ENCODE measurements around the gene RHBDL1. TPM values are rescaled to one million over a fixed set of nuclear protein-coding genes. Genes with fewer than 3 reads are reported as not detected.

The RHBDL1 gene
- total and polyA plus RNA-seq, 2 donors (not counting 3 experiments of a cell fraction or from before 2014, with no cell fraction given) = 1.1 to 1.8 TPM

GRCh38 chr16:651844-652243 is 23.6 kb upstream of the RHBDL1 start:
- FAIRE-seq = no peak
- Histone ChIP-seq H3K9me1 (replicated peaks; ENCODE audit: control insufficient read depth, extremely low read depth, insufficient read depth, low read length) (no peaks in the 10 kb centered on the region), H4K20me1 (replicated peaks; ENCODE audit: control insufficient read depth, extremely low read depth, insufficient read depth, low read length) (no peaks in the 10 kb centered on the region), H3K9ac (replicated peaks; ENCODE audit: extremely low read depth, insufficient read depth, low read length) (no peak overlapping the region), H3K36me3 (ENCODE audit: control insufficient read depth in 2 of 2, extremely low read depth in 1 of 2, insufficient read depth in 2 of 2, low read length in 2 of 2) (peaks cover 0 to 2% of the 10 kb centered on the region in 2 experiments), H3K4me2 (ENCODE audit: insufficient read depth, low read length) (no peak overlapping the region), H3K4me1 (ENCODE audit: control insufficient read depth, extremely low read depth, insufficient read depth, low read length) (peaks cover 8% of the 10 kb centered on the region), H3K27me3 (ENCODE audit: control insufficient read depth in 2 of 2, insufficient read depth in 2 of 2, low read length in 2 of 2) (no peaks in the 10 kb centered on the region), H3K79me2 (ENCODE audit: control insufficient read depth, insufficient read depth, low read length) (no peaks in the 10 kb centered on the region), H3K4me3 (replicated peaks in 1 of 3; ENCODE audit: insufficient read depth in 1 of 3, low read depth in 1 of 3, low read length in 3 of 3) (no peak overlapping the region), H3K9me3 (replicated peaks; ENCODE audit: control insufficient read depth, insufficient read depth, low read length) (no peaks in the 10 kb centered on the region), H2AFZ (ENCODE audit: low read depth, low read length) (no peak overlapping the region), H3K27ac (ENCODE audit: insufficient read depth, low read depth, low read length) (no peak overlapping the region)
- no peak for TF ChIP-seq CTCF (IDR thresholded peaks at IDR 0.05; ENCODE audit: extremely low read depth in 1 of 2, insufficient read depth in 1 of 2, low read depth in 1 of 2, low read length in 2 of 2)
- TF ChIP-seq FOS (IDR thresholded peaks at IDR 0.05; ENCODE audit: borderline replicate concordance, insufficient read depth, low read length) = no peak
- no peak for TF ChIP-seq POLR2AphosphoS5 (IDR thresholded peaks at IDR 0.05; ENCODE audit: insufficient read depth, low read depth, low read length)
- TF ChIP-seq JUN (IDR thresholded peaks at IDR 0.05; ENCODE audit: borderline replicate concordance, insufficient read depth, insufficient read length, low read depth) = no peak
- TF ChIP-seq POLR2A (IDR thresholded peaks at IDR 0.05; ENCODE audit: low read depth, low read length) = no peak
- no peak for TF ChIP-seq EZH2 (IDR thresholded peaks at IDR 0.05; ENCODE audit: borderline replicate concordance, low read depth, low read length, severe bottlenecking)
- TF ChIP-seq MYC (IDR thresholded peaks at IDR 0.05; ENCODE audit: low read depth, low read length) = no peak
- TF ChIP-seq MAX (IDR thresholded peaks at IDR 0.05; ENCODE audit: insufficient read depth, insufficient read length) = no peak
- ChIA-PET CTCF (interaction anchor here (3.0 kb wide), 1 partner anchor 9 kb away, joined by 16 read pairs; no protein-coding TSS in a partner anchor), POLR2A (no interaction called here)
- intact Hi-C loops (cut with micrococcal nuclease) (no loop called here), dilution Hi-C loops (cut with MboI; ENCODE audit: extremely low pct_ligation_motif_present, low sequenced_read_pairs) (no loop called here)
- no TSS peak for BruUV-seq (replicated peaks)
- DNase-seq (ENCODE audit: low read depth, low spot score) = no peak

Data from endothelial cell of umbilical vein (primary cell).